ENCODE results near the gene TXNRD2.

DNA sequence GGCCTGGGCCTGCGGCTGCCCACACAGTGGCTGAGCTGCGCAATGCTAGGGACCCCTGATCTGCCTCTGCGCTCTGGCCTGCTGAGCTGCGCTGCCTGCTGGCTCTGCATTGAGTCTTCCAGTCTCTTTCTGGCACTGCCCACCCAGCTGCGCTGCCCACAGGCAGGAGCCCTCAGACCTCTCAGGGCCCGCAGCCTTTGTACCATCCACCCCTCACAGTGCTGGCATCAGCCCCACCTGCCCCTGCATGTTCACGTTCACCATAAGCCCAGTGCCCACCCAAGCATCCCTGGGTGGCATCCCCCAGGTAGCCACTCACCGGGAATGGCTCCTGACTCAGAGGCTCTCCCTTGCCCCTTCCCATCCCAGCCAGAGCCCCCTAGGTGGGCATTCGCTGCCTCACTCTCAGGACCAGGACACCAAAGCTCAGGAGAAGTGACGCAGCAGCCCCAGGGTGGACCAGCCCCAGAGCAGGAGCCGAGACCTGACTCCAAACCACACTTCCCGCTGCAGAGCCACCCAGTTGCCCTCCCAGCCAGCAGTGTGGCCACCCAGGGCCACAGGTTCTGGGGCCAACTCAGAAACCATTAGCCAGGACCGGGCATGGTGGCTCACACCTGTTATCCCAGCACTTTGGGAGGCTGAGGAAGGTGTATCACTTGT is 21.8 kb downstream of the TXNRD2 start:
- no peak for TF ChIP-seq POLR2A (IDR thresholded peaks at IDR 0.05; ENCODE audit: low read depth, low read length)
- TF ChIP-seq POLR2AphosphoS5 (IDR thresholded peaks at IDR 0.05; ENCODE audit: low read depth, low read length): no peak
- TF ChIP-seq TAF1 (IDR thresholded peaks at IDR 0.05; ENCODE audit: low read depth, low read length): no peak
- no peak for TF ChIP-seq POU2F2 (IDR thresholded peaks at IDR 0.05; ENCODE audit: low read depth, low read length)
- TF ChIP-seq SPI1 (IDR thresholded peaks at IDR 0.05; ENCODE audit: low read depth, low read length): no peak
- no peak for TF ChIP-seq PAX5 (IDR thresholded peaks at IDR 0.05; ENCODE audit: insufficient read depth, low read length, severe bottlenecking)
